Measurements from ENCODE around the gene NRIP2.

DNA sequence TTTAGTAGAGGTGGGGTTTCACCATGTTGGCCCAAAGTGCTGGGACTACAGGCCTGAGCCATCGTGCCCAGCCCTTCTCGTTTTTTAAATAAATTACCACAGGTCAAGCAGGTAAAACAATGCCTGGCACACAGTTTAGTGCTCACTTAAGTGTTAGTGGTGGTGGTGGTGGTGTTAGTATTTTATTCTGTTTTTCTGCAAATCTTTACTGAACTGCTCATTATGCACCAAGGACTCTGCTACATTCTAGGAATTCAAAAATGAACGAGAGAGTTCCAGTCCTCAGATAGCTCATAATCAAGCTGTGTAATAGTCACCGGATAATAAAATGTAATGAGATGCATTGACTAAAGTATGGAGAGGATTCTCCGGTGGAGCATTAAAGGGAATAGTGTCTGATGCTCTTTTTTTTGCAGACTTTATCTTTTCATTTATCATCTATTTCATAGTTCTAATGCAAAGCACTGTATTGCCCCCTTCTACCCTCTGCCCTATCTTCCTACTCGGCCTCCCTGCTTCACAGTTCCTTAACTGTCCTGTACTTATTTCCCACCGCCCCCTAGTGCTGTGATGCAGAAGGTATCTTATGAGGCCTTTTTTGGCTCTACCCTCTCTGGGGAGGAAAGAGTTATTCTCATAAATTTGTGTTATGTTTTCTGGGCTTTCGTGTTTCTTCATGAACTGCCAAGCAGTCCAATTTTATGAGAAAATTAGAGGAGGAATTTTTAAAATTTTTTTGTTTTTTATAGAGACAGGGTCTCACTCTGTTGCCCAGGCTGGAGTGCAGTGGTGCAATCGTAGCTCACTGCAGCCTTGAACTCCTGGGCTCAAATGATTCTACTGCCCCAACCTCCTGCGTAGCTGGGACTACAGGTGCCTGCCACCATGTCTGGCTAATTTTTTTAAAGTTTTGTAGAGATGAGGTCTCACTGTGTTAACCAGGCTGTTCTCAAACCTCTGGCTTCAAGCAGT, 21.3 kb downstream of the NRIP2 start:
- TF ChIP-seq ZNF274 (IDR thresholded peaks at IDR 0.05; ENCODE audit: low read depth, low read length), result no peak
- TF ChIP-seq SUZ12 (IDR thresholded peaks at IDR 0.05; ENCODE audit: extremely low read depth, insufficient read depth, insufficient read length), result no peak
- TF ChIP-seq YY1 (IDR thresholded peaks at IDR 0.05; ENCODE audit: insufficient read depth, insufficient read length), result no peak

Measured in NT2/D1 (cell line).